HEK293 (cell line): ENCODE results near the gene GPR160.

Experiments used
- CTCF ChIA-PET: fragments of 350-600 bp; formaldehyde crosslinking; extraction: SDS; loops from one replicate; lab custom pipeline; 2021; ENCODE audit warnings: antibody characterized with exemption; lab: Yijun Ruan, JAX
- POLR2A ChIA-PET: fragments of 300-600 bp; formaldehyde crosslinking; extraction: SDS; loops from one replicate; lab custom pipeline; 2020; ENCODE audit warnings: antibody characterized with exemption, inconsistent platforms; lab: Yijun Ruan, JAX
- H3K27ac ChIP-seq: fragments of 200-500 bp; sonication (Bioruptor generic); 2 replicates; pipeline ENCODE4 v1.5.1; 2014; ENCODE audit warnings: low read depth, low read length, control low read depth, inconsistent platforms; ENCODE audit errors: extremely low read depth
- H3K36me3 ChIP-seq, 2 experiments: fragments of 200-500 bp in 1 of 2; sonication (Bioruptor generic) in 1 of 2; 1 replicate in 1 of 2; 2 replicates in 1 of 2; pipeline ENCODE4 v1.5.1; 2014 to 2017; ENCODE audit warnings: inconsistent platforms in 2 of 2, low read length in 2 of 2; ENCODE audit not compliant: control insufficient read depth in 2 of 2, insufficient read depth in 1 of 2
- H3K4me1 ChIP-seq: fragments of 200-500 bp; sonication (Bioruptor generic); 2 replicates; pipeline ENCODE4 v1.5.1; 2014; ENCODE audit warnings: mild to moderate bottlenecking, low read length, inconsistent platforms; ENCODE audit not compliant: control insufficient read depth, insufficient read depth
- H3K4me3 ChIP-seq: 2 replicates; pipeline ENCODE4 v1.5.1; 2011; ENCODE audit warnings: low read depth, mild to moderate bottlenecking, control low read depth, low read length, moderate library complexity
- H3K9me3 ChIP-seq: fragments of 200-500 bp; sonication (Bioruptor generic); 2 replicates; pipeline ENCODE4 v1.5.1; 2014; ENCODE audit warnings: low read depth, low read length, inconsistent platforms; ENCODE audit not compliant: control insufficient read depth, insufficient read depth
- MYNN ChIP-seq: fragments of 450-650 bp; formaldehyde crosslinking; IDR thresholded peaks from 2 replicates; pipeline ENCODE4 v1.5.1; 2016; ENCODE audit warnings: missing biosample characterization, missing genetic modification characterization, borderline replicate concordance
- SP7 ChIP-seq: fragments of 450-650 bp; formaldehyde crosslinking; IDR thresholded peaks from 2 replicates; pipeline ENCODE4 v1.5.1; 2016; ENCODE audit warnings: missing biosample characterization, missing genetic modification characterization
- TCF7L2 ChIP-seq: IDR thresholded peaks from 2 replicates; pipeline ENCODE4 v1.6.1; 2011; ENCODE audit warnings: low read depth, mild to moderate bottlenecking, inconsistent platforms, low read length, moderate library complexity, borderline replicate concordance
- ZNF146 ChIP-seq: fragments of 450-650 bp; formaldehyde crosslinking; IDR thresholded peaks from 2 replicates; pipeline ENCODE4 v1.5.1; 2016; ENCODE audit warnings: missing biosample characterization, missing genetic modification characterization
- ZNF214 ChIP-seq: fragments of 450-650 bp; formaldehyde crosslinking; IDR thresholded peaks from 2 replicates; pipeline ENCODE4 v1.5.1; 2017; ENCODE audit warnings: missing biosample characterization, mild to moderate bottlenecking, missing genetic modification characterization, borderline replicate concordance
- ZNF23 ChIP-seq: fragments of 450-650 bp; formaldehyde crosslinking; IDR thresholded peaks from 2 replicates; pipeline ENCODE4 v1.5.1; 2016; ENCODE audit warnings: missing biosample characterization, missing genetic modification characterization, borderline replicate concordance
- ZNF239 ChIP-seq: fragments of 450-650 bp; formaldehyde crosslinking; IDR thresholded peaks from 2 replicates; pipeline ENCODE4 v1.5.1; 2016; ENCODE audit warnings: missing biosample characterization, missing genetic modification characterization
- ZNF24 ChIP-seq: fragments of 450-650 bp; formaldehyde crosslinking; IDR thresholded peaks from 2 replicates; pipeline ENCODE4 v1.5.1; 2016; ENCODE audit warnings: missing biosample characterization, missing genetic modification characterization
- ZNF266 ChIP-seq: fragments of 450-650 bp; formaldehyde crosslinking; IDR thresholded peaks from 2 replicates; pipeline ENCODE4 v1.5.1; 2016; ENCODE audit warnings: missing biosample characterization, missing genetic modification characterization, low read depth
- ZNF280C ChIP-seq: fragments of 450-650 bp; formaldehyde crosslinking; IDR thresholded peaks from 2 replicates; pipeline ENCODE4 v1.5.1; 2016; ENCODE audit warnings: missing biosample characterization, missing genetic modification characterization
- ZNF416 ChIP-seq: fragments of 450-650 bp; formaldehyde crosslinking; IDR thresholded peaks from 2 replicates; pipeline ENCODE4 v1.5.1; 2016; ENCODE audit warnings: missing biosample characterization, missing genetic modification characterization
- ZNF426 ChIP-seq: fragments of 450-650 bp; formaldehyde crosslinking; IDR thresholded peaks from 2 replicates; pipeline ENCODE4 v1.5.1; 2017; ENCODE audit warnings: missing biosample characterization, missing genetic modification characterization, mild to moderate bottlenecking, inconsistent platforms, moderate library complexity
- ZNF518A ChIP-seq: fragments of 450-650 bp; formaldehyde crosslinking; conservative IDR thresholded peaks from 2 replicates; pipeline ENCODE4 v1.5.1; 2016; ENCODE audit warnings: low read depth, missing biosample characterization, missing genetic modification characterization
- ZNF623 ChIP-seq: fragments of 450-650 bp; formaldehyde crosslinking; IDR thresholded peaks from 2 replicates; pipeline ENCODE4 v1.5.1; 2016; ENCODE audit warnings: missing biosample characterization, missing genetic modification characterization
- ZNF776 ChIP-seq: fragments of 450-650 bp; formaldehyde crosslinking; IDR thresholded peaks from 2 replicates; pipeline ENCODE4 v1.5.0; 2017; ENCODE audit warnings: missing biosample characterization, missing genetic modification characterization, borderline replicate concordance
- ZSCAN4 ChIP-seq: fragments of 450-650 bp; formaldehyde crosslinking; IDR thresholded peaks from 2 replicates; pipeline ENCODE4 v1.5.1; 2017; ENCODE audit warnings: missing biosample characterization, missing genetic modification characterization
- TF ChIP-seq, protein P1 (sequence below): fragments of 450-650 bp; formaldehyde crosslinking; IDR thresholded peaks from 2 replicates; pipeline ENCODE4 v1.5.1; 2016; ENCODE audit warnings: missing biosample characterization, missing genetic modification characterization
- TF ChIP-seq, protein P2 (sequence below): fragments of 450-650 bp; IDR thresholded peaks from 2 replicates; pipeline ENCODE4 v1.5.1; 2018; ENCODE audit warnings: missing biosample characterization, missing genetic modification characterization
- TF ChIP-seq, protein P3 (sequence below): fragments of 450-650 bp; formaldehyde crosslinking; IDR thresholded peaks from 2 replicates; pipeline ENCODE4 v1.5.0; 2017; ENCODE audit warnings: missing biosample characterization, missing genetic modification characterization, borderline replicate concordance

The GPR160 gene

DNA sequence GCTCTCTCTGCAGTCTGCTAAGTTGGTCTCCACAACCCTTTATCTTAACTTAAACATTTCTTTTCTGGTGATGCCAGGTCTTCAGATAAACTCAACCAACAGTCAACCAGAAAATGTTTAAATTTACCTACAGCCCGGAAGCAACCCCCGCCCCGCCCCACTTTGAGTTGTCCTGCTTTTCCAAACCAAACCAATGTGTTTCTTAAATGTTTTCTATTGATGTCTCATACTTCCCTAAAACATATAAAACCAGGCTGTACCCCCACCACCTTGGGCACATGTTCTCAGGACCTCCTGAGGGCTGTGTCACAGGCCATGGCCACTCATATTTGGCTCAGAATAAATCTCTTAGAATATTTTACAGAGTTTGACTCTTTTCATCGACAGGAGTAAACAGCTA lies 13.2 kb upstream of the GPR160 start:
- Histone ChIP-seq H3K4me1 (no peaks in the 10 kb centered on the region), H3K27ac (no peak overlapping the region)
- ChIA-PET POLR2A (no interaction called here), CTCF (interaction anchor here (0.6 kb wide), 1 partner anchor 759 kb away, joined by 3 read pairs; no protein-coding TSS in a partner anchor)
- TF ChIP-seq ZNF518A (tag by site-specific recombination): no peak
- TF ChIP-seq, protein P1, sequence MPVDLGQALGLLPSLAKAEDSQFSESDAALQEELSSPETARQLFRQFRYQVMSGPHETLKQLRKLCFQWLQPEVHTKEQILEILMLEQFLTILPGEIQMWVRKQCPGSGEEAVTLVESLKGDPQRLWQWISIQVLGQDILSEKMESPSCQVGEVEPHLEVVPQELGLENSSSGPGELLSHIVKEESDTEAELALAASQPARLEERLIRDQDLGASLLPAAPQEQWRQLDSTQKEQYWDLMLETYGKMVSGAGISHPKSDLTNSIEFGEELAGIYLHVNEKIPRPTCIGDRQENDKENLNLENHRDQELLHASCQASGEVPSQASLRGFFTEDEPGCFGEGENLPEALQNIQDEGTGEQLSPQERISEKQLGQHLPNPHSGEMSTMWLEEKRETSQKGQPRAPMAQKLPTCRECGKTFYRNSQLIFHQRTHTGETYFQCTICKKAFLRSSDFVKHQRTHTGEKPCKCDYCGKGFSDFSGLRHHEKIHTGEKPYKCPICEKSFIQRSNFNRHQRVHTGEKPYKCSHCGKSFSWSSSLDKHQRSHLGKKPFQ (tag by site-specific recombination): no peak
- TF ChIP-seq ZNF146 (tag by site-specific recombination): no peak
- TF ChIP-seq ZNF24: no peak
- no peak for TF ChIP-seq ZSCAN4
- TF ChIP-seq, all 188 proteins: peak for 0
- H3K4me3 ChIP-seq: no peak overlapping the region
- H3K9me3 ChIP-seq: no peaks in the 10 kb centered on the region
- no peaks in the 10 kb centered on the region for H3K36me3 ChIP-seq

DNA sequence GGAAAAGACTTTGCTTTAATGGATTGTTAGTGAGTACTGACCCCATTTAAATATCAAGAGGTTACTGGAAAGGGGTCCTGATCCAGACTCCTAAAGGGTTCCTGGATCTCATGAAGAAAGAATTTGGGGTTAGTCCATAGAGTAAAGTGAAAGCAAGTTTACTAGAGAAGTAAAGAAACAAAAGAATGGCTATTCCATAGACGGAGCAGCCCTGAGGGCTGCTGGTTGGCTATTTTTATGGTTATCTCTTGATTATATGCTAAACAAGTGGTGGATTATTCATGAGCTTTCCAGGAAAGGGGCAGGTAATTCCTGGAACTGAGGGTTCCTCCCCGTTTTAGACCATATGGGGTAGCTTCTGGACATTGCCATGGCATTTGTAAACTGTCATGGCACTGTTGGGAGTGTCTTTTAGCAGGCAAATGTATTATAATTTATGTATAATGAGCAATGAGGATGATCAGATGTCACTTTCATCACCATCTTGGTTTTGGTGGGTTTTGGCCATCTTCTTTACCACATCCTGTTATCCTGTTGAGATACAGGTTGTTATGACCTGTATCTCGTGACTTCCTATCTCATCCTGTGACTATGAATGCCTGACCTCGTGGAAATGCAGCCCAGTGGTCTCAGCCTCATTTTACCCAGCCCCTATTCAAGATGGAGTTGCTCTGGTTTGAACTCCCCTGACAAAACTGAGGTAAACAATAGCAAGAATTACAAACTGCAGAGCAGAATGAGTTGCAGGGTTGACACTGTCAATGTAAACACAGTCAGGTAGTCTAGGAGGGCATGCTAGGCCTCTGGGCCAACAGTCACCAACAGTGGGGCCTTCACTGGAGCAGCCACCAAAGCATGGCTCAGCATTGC lies 10.3 kb upstream of the GPR160 start:
- CTCF ChIA-PET: no interaction called here
- TF ChIP-seq SP7: no peak
- no peak for TF ChIP-seq ZNF214
- TF ChIP-seq ZNF280C: no peak
- no peak for TF ChIP-seq ZNF239 (tag by site-specific recombination)
- TF ChIP-seq ZNF426: no peak
- TF ChIP-seq TCF7L2: no peak
- TF ChIP-seq MYNN (tag by site-specific recombination): no peak
- TF ChIP-seq, protein P2, sequence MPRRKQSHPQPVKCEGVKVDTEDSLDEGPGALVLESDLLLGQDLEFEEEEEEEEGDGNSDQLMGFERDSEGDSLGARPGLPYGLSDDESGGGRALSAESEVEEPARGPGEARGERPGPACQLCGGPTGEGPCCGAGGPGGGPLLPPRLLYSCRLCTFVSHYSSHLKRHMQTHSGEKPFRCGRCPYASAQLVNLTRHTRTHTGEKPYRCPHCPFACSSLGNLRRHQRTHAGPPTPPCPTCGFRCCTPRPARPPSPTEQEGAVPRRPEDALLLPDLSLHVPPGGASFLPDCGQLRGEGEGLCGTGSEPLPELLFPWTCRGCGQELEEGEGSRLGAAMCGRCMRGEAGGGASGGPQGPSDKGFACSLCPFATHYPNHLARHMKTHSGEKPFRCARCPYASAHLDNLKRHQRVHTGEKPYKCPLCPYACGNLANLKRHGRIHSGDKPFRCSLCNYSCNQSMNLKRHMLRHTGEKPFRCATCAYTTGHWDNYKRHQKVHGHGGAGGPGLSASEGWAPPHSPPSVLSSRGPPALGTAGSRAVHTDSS: no peak
- TF ChIP-seq ZNF623: no peak
- TF ChIP-seq, protein P3, sequence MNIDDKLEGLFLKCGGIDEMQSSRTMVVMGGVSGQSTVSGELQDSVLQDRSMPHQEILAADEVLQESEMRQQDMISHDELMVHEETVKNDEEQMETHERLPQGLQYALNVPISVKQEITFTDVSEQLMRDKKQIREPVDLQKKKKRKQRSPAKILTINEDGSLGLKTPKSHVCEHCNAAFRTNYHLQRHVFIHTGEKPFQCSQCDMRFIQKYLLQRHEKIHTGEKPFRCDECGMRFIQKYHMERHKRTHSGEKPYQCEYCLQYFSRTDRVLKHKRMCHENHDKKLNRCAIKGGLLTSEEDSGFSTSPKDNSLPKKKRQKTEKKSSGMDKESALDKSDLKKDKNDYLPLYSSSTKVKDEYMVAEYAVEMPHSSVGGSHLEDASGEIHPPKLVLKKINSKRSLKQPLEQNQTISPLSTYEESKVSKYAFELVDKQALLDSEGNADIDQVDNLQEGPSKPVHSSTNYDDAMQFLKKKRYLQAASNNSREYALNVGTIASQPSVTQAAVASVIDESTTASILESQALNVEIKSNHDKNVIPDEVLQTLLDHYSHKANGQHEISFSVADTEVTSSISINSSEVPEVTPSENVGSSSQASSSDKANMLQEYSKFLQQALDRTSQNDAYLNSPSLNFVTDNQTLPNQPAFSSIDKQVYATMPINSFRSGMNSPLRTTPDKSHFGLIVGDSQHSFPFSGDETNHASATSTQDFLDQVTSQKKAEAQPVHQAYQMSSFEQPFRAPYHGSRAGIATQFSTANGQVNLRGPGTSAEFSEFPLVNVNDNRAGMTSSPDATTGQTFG (tag by site-specific recombination): no peak
- TF ChIP-seq ZNF266 (tag by site-specific recombination): no peak
- TF ChIP-seq ZNF23 (tag by site-specific recombination): no peak
- TF ChIP-seq ZNF416 (tag by site-specific recombination): no peak
- no peak for TF ChIP-seq ZNF776

More for the DNA sequence above, 10.3 kb upstream of the GPR160 start:
- POLR2A ChIA-PET: no interaction called here
- Histone ChIP-seq H3K9me3 (no peaks in the 10 kb centered on the region), H3K4me1 (no peaks in the 10 kb centered on the region), H3K36me3 (no peaks in the 10 kb centered on the region), H3K27ac (no peak overlapping the region), H3K4me3 (no peak overlapping the region)
